ENCODE data around the gene TPD52L1.

GRCh38 chr6:125224231-125224861, 70.8 kb downstream of the TPD52L1 start:
- TF ChIP-seq CTCF (IDR thresholded peaks at IDR 0.05 in 2 of 3, conservative IDR thresholded peaks at IDR 0.05 in 1 of 3; ENCODE audit: control insufficient read depth in 2 of 3, extremely low read depth in 1 of 3, insufficient read depth in 1 of 3, low read depth in 3 of 3, low read length in 3 of 3) (no peak), ESRRA (IDR thresholded peaks at IDR 0.05; ENCODE audit: low read length) (no peak), TARDBP (IDR thresholded peaks at IDR 0.05; ENCODE audit: borderline replicate concordance) (no peak), EED (IDR thresholded peaks at IDR 0.05; ENCODE audit: low read depth) (no peak), BHLHE40 (IDR thresholded peaks at IDR 0.05; ENCODE audit: borderline replicate concordance in 1 of 2, low read depth in 2 of 2, low read length in 1 of 2) (no peak), E2F8 (IDR thresholded peaks at IDR 0.05; ENCODE audit: low read depth, partially characterized antibody) (no peak), GABPA (IDR thresholded peaks at IDR 0.05; ENCODE audit: low read depth) (no peak), POLR2A (IDR thresholded peaks at IDR 0.05; ENCODE audit: low read depth, low read length) (no peak)

Data from GM12878 (cell line).